Upper lobe of left lung (tissue), 4 donors: ENCODE data around the gene SH2D4B.

Experiments
- EP300 ChIP-seq, 4 donors: sonication (generic); formaldehyde crosslinking; IDR thresholded peaks; one replicate each; pipeline ENCODE4 v1.5.1; 2017; ENCODE audit warnings: antibody characterized with exemption in 4 of 4, control low read depth in 2 of 4
- TF ChIP-seq, protein P1 (sequence below), 6 experiments: fragments of 450-650 bp in 4 of 6; fragments of 200-600 bp in 2 of 6; sonication (generic) in 2 of 6; IDR thresholded peaks; one replicate each; pipeline ENCODE4 v1.5.1; 2016 to 2019; ENCODE audit warnings: antibody characterized with exemption in 6 of 6

DNA sequence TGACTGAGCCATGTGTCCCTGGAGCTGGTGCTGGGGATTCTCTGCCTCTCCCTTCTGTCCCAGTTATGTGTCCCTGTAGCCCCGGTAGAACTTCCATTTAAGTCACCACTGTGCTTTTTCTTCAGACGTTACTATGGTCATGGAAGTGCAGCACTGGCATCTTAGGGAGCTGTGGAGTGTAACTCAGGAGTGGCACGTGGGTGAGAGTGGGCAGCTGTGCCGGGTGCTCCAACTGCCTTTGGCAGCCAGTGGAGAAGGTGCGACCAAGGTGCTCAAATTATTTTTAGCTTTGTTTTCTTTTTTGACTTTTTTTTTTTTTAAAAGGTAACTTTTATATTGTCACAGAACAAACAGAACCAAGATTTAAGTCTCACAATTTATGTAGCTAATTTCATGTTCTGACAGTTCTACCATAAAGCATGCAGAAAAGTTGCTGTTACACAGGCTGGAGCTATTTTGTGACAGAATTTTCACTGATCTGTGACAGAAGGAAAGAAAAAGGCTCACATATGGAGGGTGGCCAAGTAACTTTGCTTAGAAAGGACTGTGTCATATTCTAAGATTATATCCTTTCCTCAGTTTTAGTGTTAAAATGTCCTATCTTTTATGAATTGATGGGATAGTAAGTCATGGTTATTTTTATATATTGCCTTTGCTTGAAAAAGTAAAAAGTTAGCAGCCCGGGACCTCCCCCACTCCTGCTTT lies 73.9 kb downstream of the SH2D4B start:
- no peak for TF ChIP-seq EP300 (IDR thresholded peaks at IDR 0.05)
- TF ChIP-seq, protein P1, sequence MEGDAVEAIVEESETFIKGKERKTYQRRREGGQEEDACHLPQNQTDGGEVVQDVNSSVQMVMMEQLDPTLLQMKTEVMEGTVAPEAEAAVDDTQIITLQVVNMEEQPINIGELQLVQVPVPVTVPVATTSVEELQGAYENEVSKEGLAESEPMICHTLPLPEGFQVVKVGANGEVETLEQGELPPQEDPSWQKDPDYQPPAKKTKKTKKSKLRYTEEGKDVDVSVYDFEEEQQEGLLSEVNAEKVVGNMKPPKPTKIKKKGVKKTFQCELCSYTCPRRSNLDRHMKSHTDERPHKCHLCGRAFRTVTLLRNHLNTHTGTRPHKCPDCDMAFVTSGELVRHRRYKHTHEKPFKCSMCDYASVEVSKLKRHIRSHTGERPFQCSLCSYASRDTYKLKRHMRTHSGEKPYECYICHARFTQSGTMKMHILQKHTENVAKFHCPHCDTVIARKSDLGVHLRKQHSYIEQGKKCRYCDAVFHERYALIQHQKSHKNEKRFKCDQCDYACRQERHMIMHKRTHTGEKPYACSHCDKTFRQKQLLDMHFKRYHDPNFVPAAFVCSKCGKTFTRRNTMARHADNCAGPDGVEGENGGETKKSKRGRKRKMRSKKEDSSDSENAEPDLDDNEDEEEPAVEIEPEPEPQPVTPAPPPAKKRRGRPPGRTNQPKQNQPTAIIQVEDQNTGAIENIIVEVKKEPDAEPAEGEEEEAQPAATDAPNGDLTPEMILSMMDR (IDR thresholded peaks at IDR 0.05): no peak
